Activated CD8-positive, alpha-beta memory T cell treated with anti-CD3 and anti-CD28 coated beads, Interleukin-2, amount 50 U/mL, for 1 hour (primary cell): Measurements from ENCODE around the gene SERINC3.
A peak's percentile ranks its signal among the peaks of the same experiment; 100 is the strongest.
"Not testable (repeated sequence)": the region's sequence is repeated elsewhere in the genome, so short reads cannot be mapped to it uniquely, and the experiment has no call there.

Source experiments
- DNase-seq: peaks from one replicate; pipeline ENCODE4 v3.0.0-alpha.2; 2020; ENCODE audit errors: extremely low read depth

SERINC3 gene

DNA sequence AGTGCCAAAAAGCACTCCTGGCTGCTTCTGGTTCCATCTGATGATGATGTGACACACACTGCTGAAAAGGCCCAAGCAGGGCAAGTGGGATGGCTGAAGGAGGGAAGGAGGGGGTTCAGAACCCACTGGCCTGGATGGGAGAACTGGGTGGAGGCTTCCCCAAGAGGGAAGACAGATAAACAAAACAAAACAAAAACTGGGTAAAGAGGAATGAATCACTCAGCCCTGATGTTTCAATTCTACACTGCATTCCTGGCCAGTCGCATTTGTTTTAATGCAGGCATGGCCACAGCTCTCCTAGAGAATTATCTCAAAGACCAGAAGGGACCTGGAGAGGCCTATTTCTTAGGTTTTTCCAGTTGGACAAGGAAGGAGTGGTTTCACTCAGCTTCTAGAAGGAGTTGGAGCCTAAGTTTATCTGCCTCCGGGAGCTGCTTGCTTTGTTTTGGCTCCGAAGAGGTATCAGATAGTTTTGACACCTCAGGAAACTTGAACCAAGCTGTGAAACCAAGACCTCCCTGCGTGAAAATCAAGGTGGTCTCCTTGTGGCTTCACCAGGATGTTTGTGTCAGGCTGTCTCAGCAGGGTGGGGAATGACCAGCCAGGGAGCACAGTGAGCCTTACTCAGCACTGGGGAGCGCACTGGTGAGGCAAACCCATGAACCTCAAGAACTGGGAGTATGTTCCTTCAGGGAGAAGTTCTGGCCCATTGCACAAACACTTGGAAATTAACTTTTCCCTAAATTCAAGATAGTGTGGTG is 30.1 kb downstream of the SERINC3 start:
- no peak for DNase-seq

DNA sequence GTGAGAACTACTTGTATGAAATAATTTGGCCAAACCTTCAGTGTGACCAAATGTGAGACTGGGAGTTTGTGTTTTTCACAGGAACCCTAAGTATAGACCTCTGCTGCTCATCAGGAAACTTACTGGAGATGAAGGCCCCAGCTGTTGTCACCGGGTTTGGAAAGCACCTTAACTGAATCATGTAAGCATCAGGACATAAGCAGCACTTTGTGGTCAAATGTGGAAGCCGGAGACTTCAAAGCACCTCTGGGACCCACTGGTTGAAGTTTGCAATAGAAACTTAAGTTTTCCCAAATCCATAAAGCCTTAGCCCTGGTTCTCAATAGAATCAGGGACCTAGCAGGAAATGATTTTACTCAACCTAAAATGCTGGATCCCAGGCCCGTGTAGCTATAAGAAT is 31.9 kb downstream of the SERINC3 start:
- no peak for DNase-seq

DNA sequence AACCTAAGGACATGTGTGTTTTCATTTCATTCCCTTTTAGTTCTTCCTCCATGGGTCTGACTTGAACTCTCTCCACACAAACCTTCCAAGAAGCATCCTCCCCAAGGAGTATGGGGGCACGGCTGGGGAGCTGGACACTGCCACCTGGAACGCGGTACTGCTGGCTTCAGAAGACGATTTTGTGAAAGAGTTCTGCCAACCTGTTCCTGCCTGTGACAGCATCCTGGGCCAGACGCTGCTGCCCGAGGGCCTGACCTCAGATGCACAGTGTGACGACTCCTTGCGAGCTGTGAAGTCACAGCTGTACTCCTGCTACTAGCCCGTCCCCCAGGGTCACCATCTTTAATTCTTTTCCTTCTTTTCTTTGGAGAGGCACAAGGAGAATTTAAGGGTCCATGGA is 32.6 kb downstream of the SERINC3 start:
- no peak for DNase-seq

GRCh38 chr20:44488551-44488950 is 33.3 kb downstream of the SERINC3 start:
- DNase-seq: no peak

DNA sequence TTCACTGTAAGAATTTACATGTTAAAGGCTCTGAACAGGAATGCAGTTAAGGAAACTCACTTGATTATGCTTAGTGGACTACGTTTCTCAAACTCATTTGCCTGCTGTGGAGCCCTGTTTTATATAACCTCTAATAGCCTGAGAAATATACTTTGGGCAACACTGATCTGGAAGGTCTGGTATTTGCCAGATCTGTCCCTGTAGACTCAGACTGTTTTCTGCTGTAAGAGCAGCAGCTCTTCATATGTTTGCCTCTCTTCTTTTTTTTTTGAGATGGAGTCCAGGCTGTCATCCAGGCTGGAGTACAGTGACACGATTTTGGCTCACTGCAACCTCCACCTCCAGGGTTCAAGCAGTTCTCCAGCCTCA is 36.1 kb downstream of the SERINC3 start:
- DNase-seq: no peak

DNA sequence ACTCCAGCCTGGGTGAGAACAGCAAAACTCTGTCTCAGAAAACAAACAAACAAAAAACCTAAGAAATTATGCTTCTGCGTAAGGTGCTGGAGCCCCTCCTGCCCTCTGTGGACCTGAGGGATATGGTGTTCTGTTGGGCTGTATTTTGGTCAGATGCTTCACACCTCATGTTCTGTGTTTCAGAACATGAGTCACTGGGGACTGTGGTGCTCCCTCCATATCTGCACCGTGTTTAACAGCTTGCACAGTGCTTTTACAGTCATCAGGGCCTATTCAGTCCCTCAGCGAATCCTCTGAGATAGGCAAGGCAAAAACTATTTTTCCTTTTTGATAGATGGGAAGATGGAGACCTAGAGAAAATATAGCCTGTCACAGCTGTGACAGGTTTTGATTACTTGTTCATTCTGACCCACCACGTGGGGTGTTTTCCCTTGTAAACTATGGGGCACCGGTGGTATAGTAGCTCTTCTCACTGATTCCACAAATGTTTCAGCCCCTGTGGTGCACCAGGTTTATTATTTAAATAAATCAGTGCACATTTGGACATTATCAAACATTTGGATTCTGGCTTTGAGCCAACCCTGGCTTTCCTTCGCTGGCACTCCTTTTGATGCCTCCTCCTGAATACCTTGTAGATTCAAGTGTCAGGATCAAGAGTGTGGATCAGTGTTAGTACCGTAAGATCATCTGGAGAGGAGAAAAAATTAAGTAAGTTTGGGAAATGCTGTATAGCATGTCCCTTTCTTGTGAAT is 36.6 kb downstream of the SERINC3 start:
- no peak for DNase-seq

DNA sequence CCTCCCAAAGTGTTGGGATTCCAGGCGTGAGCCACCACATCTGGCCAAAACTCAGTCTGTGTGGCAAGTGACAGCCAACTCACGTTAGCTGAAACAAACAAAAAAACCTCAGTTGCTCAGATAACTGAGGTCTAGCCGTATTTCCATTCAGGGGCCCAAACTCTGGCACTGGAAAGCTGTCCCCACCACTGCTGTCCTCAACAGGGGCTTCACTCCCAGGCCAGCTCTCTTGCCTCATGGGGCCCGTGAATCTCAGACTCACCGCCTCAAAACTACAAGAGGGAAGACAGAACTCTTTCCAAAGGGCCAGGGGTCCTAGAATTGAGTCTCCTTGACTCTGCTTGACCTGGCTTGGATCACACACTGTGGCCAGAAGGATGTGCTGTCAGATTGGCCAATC is 38.8 kb downstream of the SERINC3 start:
- no peak for DNase-seq

DNA sequence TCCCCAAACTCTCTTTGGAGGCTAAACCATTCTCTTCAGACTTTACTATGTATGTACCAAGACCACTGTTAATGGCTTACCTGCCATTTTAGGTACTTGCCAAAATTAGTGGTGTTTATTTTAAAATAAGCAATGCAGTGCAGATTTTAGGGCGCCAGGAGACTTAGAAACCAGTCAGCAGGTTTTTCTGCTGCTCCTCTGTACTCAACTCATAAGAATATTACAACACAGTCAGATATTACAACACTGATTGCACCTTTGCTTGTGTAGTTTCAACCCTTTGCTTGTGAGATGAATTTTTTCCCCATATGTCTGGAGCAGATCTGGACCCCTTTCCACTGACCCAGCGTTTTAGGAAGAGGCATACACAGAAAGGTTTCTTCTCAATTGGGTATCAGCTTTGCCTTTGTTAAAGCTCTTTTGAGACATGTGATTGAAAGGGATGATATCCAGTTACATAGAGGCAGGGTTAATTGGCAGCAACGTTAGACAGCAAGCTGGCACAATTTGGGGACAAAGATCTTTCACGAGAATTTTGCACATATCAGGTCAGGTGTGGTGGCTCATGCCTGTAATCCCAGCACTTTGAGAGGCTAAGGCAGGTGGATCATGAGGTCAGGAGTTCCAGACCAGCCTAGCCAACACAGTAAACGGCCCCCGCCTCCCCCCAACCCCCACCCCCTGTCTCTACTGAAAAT is 40.0 kb downstream of the SERINC3 start:
- no peak for DNase-seq

GRCh38 chr20:44480097-44480496 is 41.8 kb downstream of the SERINC3 start:
- no peak for DNase-seq

DNA sequence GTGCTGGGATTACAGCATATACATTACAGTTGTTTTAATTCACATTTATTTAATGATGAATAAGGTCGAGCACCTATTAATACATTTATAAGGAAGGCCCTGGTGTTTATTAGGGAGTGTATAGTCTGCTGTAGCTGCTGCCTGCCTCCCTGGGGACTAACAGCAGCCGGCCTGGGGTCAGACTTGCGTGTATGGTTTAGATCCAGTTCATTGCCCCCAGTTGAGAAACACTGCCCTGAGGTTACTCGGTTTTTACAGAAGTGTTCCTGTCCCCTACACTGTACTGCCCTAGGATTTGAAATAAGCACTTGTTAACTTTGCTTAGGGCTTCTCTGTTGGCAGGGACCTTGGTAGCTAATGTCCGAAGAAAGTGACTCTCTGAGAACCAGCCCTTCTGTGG is 42.2 kb downstream of the SERINC3 start:
- DNase-seq: no peak

GRCh38 chr20:44478206-44478605 is 43.7 kb downstream of the SERINC3 start:
- no peak for DNase-seq

- no peak for DNase-seq
Measured at GRCh38 chr20:44477151-44477550, 44.7 kb downstream of the SERINC3 start.

GRCh38 chr20:44475694-44476560 is 45.9 kb downstream of the SERINC3 start, which contains the start of gene TTPAL:
TTPAL (plus strand) TSS chr20:44475874; CDS start chr20:44480000, 4,126 bp downstream.
- peak; percentile 69 for DNase-seq

DNA sequence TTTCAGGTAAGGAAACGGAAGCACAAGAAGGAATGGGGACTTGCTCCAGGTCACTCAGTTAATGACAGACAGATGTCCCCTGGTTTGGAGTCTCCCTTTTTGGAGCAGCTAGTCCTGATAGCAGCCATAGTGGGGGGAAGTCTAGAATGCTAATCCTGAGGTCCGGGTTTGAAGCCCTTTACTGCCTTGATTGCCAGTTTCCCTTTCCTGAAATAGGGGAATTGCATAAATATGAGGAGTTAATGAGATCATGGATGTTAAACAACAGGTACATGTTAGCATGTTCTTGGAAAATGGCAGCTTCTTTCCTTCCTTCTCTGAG is 46.5 kb downstream of the SERINC3 start:
- no peak for DNase-seq

GRCh38 chr20:44472283-44472682 is 49.6 kb downstream of the SERINC3 start:
- DNase-seq: not testable (repeated sequence)

- DNase-seq: no peak
Measured at GRCh38 chr20:44471481-44471882, 50.4 kb downstream of the SERINC3 start.

GRCh38 chr20:44470327-44470726 is 51.5 kb downstream of the SERINC3 start:
- no peak for DNase-seq

GRCh38 chr20:44468044-44468782 is 53.7 kb downstream of the SERINC3 start:
- DNase-seq: no peak

DNA sequence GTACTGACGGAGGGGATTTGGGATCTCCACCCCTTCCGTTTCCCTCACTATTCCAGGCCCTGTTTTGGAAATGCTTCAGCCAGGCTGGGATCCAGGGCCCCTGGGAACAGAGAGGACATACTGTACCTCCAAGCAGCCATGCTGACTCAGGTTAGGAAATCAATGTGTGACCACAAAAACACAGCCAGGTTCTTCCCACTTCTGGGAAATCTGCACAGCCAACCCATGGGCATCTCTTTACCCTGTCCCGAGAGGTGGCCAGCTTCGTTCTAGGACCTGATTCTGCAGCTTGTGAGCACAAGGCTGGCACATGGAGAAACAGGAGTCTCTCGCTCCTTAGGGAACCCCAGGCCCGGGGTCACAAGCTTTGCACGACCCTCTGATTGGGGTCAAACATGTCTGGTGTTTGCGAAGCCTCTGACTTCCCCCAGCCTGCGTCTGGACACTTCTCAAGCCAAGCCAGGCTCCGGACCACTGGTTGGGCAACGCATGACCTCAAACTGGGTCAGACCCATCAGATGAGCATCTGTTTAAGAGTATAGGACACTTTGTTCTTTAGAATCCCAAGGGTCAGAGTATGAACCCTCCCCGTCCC is 54.5 kb downstream of the SERINC3 start:
- DNase-seq: no peak

DNA sequence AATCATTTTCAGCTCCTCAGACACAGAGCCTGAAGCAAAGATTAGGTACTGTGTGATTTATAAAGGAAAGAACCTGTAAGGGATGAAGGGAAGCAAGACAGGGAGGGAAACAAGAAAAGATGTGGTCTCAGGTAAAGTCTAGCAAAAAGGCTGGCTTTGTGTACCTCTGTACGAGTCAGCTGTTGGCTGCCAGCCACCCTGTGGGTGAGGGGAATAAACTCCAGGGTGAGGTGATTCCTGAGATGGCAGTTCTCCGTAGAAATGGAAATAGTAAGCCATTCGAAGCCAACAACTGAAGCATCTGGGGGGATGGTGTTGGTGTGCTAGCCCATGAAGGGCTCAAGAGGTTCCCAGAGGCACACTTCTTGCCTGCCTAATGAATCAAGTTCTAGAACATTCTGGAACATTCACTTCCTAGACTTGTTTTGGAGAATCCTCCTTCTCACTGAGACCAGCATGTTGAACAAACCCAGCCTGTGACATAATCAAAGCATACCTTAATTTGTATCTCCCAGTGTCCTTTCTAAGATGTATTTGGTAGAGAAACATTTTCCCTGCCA is 56.8 kb downstream of the SERINC3 start:
- no peak for DNase-seq
